HL-60 (cell line): ENCODE results near the gene STKLD1.

Source experiments
- DNase-seq, 2 experiments: peaks; one replicate each; pipeline ENCODE4 v3.0.0-alpha.2; 2010 to 2020; ENCODE audit warnings: low read depth in 1 of 2, low spot score in 1 of 2
- H3K27ac ChIP-seq: fragments of 250-450 bp; sonication (Bioruptor Pico); replicated peaks from 2 replicates; pipeline ENCODE4 v1.5.1; 2020; ENCODE audit warnings: mild to moderate bottlenecking, moderate library complexity
- H3K27me3 ChIP-seq: fragments of 250-450 bp; sonication (Bioruptor Pico); 2 replicates; pipeline ENCODE4 v1.5.1; 2021; ENCODE audit warnings: mild to moderate bottlenecking, moderate library complexity; ENCODE audit not compliant: insufficient read depth, poor library complexity, severe bottlenecking
- H3K4me3 ChIP-seq: replicated peaks from 2 replicates; pipeline ENCODE4 v1.5.1; 2011; ENCODE audit warnings: mild to moderate bottlenecking, control low read depth, low read length; ENCODE audit not compliant: insufficient read depth
- CTCF ChIP-seq: IDR thresholded peaks from one replicate; pipeline ENCODE4 v1.5.1; 2011; ENCODE audit warnings: low read length, control low read depth, inconsistent platforms; ENCODE audit not compliant: insufficient read depth
- GABPA ChIP-seq: IDR thresholded peaks from 2 replicates; pipeline ENCODE4 v1.6.1; 2012; ENCODE audit warnings: low read depth
- POLR2AphosphoS5 ChIP-seq: IDR thresholded peaks from 2 replicates; pipeline ENCODE4 v1.6.1; 2012; ENCODE audit warnings: low read depth
- REST ChIP-seq: IDR thresholded peaks from 2 replicates; pipeline ENCODE4 v1.6.1; 2012; ENCODE audit warnings: low read depth; ENCODE audit not compliant: insufficient replicate concordance
- SPI1 ChIP-seq: IDR thresholded peaks from 2 replicates; pipeline ENCODE4 v1.6.1; 2012; ENCODE audit warnings: low read depth, mild to moderate bottlenecking, borderline replicate concordance

The STKLD1 gene

GRCh38 chr9:133387680-133388079 lies 11.5 kb downstream of the STKLD1 start:
- DNase-seq, result no peak
- H3K27ac ChIP-seq, result no peak overlapping the region

DNA sequence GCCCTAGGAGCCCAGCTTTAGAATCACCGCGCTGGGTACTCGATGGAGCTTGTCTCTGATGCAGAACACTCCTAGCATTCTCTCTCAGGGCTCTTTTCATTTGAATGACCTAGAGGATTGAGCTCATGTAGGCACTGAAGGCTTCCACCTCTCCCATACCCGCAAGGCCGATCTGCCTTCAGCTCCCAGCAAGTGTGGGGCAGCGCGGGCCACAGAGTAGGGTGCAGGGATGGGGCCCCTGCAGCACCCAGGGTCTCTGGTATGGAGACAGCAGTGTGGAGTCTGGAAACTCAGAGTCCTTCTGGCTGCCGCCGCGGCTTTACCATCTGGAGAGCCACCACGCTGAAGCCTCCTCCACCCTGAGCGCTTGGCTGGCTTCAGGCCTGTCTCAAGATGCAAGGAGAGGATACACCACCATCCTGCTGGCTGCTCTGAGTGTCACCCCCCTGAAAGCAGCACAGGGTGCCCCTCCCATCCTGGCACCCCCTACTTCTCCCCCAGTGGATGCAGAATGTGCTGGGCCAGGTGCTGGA lies 12.9 kb downstream of the STKLD1 start:
- no peak overlapping the region for H3K4me3 ChIP-seq
- no peak for TF ChIP-seq GABPA
- TF ChIP-seq CTCF, result no peak
- no peak for TF ChIP-seq SPI1
- no peak for TF ChIP-seq POLR2AphosphoS5
- no peak for TF ChIP-seq REST

More at GRCh38 chr9:133387680-133388079, 11.5 kb downstream of the STKLD1 start:
- Histone ChIP-seq H3K4me3 (no peak overlapping the region), H3K27me3 (no peaks in the 10 kb centered on the region)
- no peak for TF ChIP-seq GABPA
- no peak for TF ChIP-seq POLR2AphosphoS5
- TF ChIP-seq CTCF, result no peak
- TF ChIP-seq REST, result no peak
- no peak for TF ChIP-seq SPI1

DNA sequence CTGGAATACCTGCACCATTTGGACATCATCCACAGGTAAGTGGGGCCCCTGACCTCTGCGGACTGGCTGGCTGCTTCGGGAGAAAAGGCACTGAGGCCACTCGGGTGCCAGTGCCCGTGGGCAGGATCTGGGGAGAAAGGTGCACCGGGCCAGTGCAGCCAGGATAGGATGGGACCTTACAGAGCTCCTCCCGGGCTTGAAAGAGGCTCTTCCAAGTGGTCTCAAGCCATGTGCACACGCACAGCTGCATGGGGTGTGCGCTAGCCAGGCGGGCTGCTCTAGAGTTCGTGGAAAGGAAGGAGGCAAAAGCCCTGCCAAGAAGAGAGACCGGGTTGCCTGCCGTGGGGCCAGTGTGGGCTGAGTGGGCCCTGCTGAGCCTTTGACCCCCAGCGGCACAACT lies 13.4 kb downstream of the STKLD1 start:
- Histone ChIP-seq H3K27me3 (no peaks in the 10 kb centered on the region), H3K27ac (no peak overlapping the region), H3K4me3 (no peak overlapping the region)
- no peak for TF ChIP-seq SPI1
- TF ChIP-seq CTCF, result no peak
- no peak for TF ChIP-seq REST
- no peak for TF ChIP-seq GABPA
- no peak for TF ChIP-seq POLR2AphosphoS5
- no peak for DNase-seq

More for the DNA sequence above, 12.9 kb downstream of the STKLD1 start:
- Histone ChIP-seq H3K27me3 (no peaks in the 10 kb centered on the region), H3K27ac (no peak overlapping the region)
- no peak for DNase-seq
